OCI-LY7 (cell line): Measurements from ENCODE around the gene KRTAP9-4. TPM values are rescaled to one million over a fixed set of nuclear protein-coding genes. Genes with fewer than 3 reads are reported as not detected.

Experiments used
- BruUV-seq: library from RNA; stranded (reverse); fragments of 400-500 nt; replicated peaks from 2 replicates; lab custom pipeline; 2021; lab: Mats Ljungman, UMichigan
- CTCF ChIA-PET: fragments of 300-600 bp; sonication (Branson Sonifier 250); formaldehyde crosslinking; loops from one replicate; lab custom pipeline; 2022; ENCODE audit warnings: antibody characterized with exemption; ENCODE audit not compliant: unreplicated experiment; lab: Charles Lee
- POLR2A ChIA-PET: fragments of 300-600 bp; sonication (Branson Sonifier 250); formaldehyde crosslinking; loops from one replicate; lab custom pipeline; 2022; ENCODE audit warnings: antibody characterized with exemption; lab: Charles Lee
- DNase-seq: peaks from one replicate; pipeline ENCODE4 v3.0.0-alpha.2; 2015; ENCODE audit warnings: low spot score
- H2AFZ ChIP-seq: fragments of 200-600 bp; sonication (generic), shearing (Covaris generic); 2 replicates; pipeline ENCODE4 v1.6.1; 2014; ENCODE audit warnings: mild to moderate bottlenecking, antibody characterized with exemption, low read length, moderate library complexity
- H3K27ac ChIP-seq: fragments of 200-600 bp; sonication (generic); 2 replicates; pipeline ENCODE4 v1.5.1; 2014; ENCODE audit warnings: mixed run types, low read depth, mild to moderate bottlenecking, moderate library complexity, low read length, inconsistent platforms; ENCODE audit not compliant: poor library complexity, severe bottlenecking
- H3K36me3 ChIP-seq: fragments of 200-600 bp; sonication (generic); 2 replicates; pipeline ENCODE4 v1.6.1; 2014; ENCODE audit warnings: mild to moderate bottlenecking, antibody characterized with exemption, low read length, moderate library complexity, mixed read lengths; ENCODE audit not compliant: insufficient read depth
- H3K4me1 ChIP-seq: fragments of 200-600 bp; sonication (generic); 2 replicates; pipeline ENCODE4 v1.5.1; 2014; ENCODE audit warnings: mild to moderate bottlenecking, low read length; ENCODE audit not compliant: insufficient read depth, poor library complexity, severe bottlenecking
- H3K4me2 ChIP-seq: fragments of 200-600 bp; sonication (generic); 2 replicates; pipeline ENCODE4 v1.6.1; 2014; ENCODE audit warnings: mild to moderate bottlenecking, low read length
- H3K4me3 ChIP-seq: fragments of 200-600 bp; sonication (generic); 2 replicates; pipeline ENCODE4 v1.5.1; 2014; ENCODE audit warnings: mild to moderate bottlenecking, low read depth, low read length; ENCODE audit not compliant: poor library complexity, severe bottlenecking
- H3K79me2 ChIP-seq: fragments of 200-600 bp; sonication (generic); 2 replicates; pipeline ENCODE4 v1.6.1; 2016; ENCODE audit warnings: low read depth, mild to moderate bottlenecking, low read length, moderate library complexity, mixed read lengths; ENCODE audit not compliant: insufficient read depth
- H3K9me2 ChIP-seq: fragments of 200-600 bp; sonication (generic); 2 replicates; pipeline ENCODE4 v1.6.1; 2016; ENCODE audit warnings: mild to moderate bottlenecking, low read length, mixed read lengths; ENCODE audit not compliant: insufficient read depth
- H3K9me3 ChIP-seq: fragments of 200-600 bp; sonication (generic); 2 replicates; pipeline ENCODE4 v1.6.1; 2014; ENCODE audit warnings: mild to moderate bottlenecking, mixed run types, low read length, mixed read lengths
- H4K20me1 ChIP-seq: fragments of 200-600 bp; sonication (generic); 2 replicates; pipeline ENCODE4 v1.6.1; 2014; ENCODE audit warnings: mild to moderate bottlenecking, antibody characterized with exemption, low read length, moderate library complexity, mixed read lengths; ENCODE audit not compliant: insufficient read depth
- EZH2phosphoT487 ChIP-seq: fragments of 200-600 bp; sonication (generic); IDR thresholded peaks from 2 replicates; pipeline ENCODE4 v1.6.1; 2018; ENCODE audit warnings: low read depth, borderline replicate concordance, mild to moderate bottlenecking, mixed run types, antibody characterized with exemption, low read length, moderate library complexity, mixed read lengths
- intact Hi-C: fragments of 100-400 bp; cut with micrococcal nuclease; formaldehyde crosslinking; loops from one replicate; pipeline ENCODE4 v1.10.0; 2022; ENCODE audit not compliant: unreplicated experiment
- small RNA-seq: library from RNA; depleted of rRNA; stranded (forward); fragments of <200 nt; gene quantifications from one replicate; pipeline ENCODE3, GENCODE V24; 2014
- total RNA-seq, 2 experiments: library from RNA; depleted of rRNA in 1 of 2; stranded (reverse); fragments of >200 nt in 1 of 2; shearing (Covaris generic) in 1 of 2; gene quantifications; 2 replicates each; pipeline ENCODE4 v1.2.3, GENCODE V29; 2014 to 2022
- TF ChIP-seq, protein P1 (sequence below): fragments of 200-600 bp; sonication (generic); conservative IDR thresholded peaks from 2 replicates; pipeline ENCODE4 v1.5.1; 2014; ENCODE audit warnings: mild to moderate bottlenecking, antibody characterized with exemption, low read length, moderate library complexity, mixed read lengths

The KRTAP9-4 gene
- total RNA-seq, 2 experiments from 2014 or later: not detected

DNA sequence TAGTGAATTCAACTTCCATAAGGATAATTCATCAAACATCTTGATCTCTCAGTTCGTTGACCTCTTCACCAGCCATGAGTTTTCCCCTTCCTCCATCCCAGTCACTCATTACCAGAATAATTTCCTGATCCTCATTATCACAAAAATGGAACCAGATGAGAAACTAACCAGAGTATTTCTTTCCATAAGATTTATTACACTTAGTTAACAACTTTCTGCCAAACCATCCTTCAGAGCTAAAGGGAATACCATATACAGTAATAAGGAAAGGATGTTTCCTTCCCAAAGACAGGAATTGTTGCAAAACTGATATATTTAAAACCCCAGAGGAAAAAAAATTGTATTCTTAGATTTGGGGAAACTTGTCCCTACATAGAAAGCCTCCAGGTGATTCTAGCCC is 44.5 kb downstream of the KRTAP9-4 start:
- H3K4me2 ChIP-seq: no peak overlapping the region
- no peaks in the 10 kb centered on the region for H3K79me2 ChIP-seq
- no peak overlapping the region for H3K4me3 ChIP-seq
- ChIA-PET CTCF (no interaction called here), POLR2A (no interaction called here)
- no peak overlapping the region for H2AFZ ChIP-seq
- H3K4me1 ChIP-seq: no peaks in the 10 kb centered on the region
- H3K27ac ChIP-seq: no peak overlapping the region
- DNase-seq: no peak
- intact Hi-C loops: no loop called here
- no peaks in the 10 kb centered on the region for H3K9me2 ChIP-seq
- H4K20me1 ChIP-seq: no peaks in the 10 kb centered on the region
- no peak for TF ChIP-seq EZH2phosphoT487
- TF ChIP-seq, protein P1, sequence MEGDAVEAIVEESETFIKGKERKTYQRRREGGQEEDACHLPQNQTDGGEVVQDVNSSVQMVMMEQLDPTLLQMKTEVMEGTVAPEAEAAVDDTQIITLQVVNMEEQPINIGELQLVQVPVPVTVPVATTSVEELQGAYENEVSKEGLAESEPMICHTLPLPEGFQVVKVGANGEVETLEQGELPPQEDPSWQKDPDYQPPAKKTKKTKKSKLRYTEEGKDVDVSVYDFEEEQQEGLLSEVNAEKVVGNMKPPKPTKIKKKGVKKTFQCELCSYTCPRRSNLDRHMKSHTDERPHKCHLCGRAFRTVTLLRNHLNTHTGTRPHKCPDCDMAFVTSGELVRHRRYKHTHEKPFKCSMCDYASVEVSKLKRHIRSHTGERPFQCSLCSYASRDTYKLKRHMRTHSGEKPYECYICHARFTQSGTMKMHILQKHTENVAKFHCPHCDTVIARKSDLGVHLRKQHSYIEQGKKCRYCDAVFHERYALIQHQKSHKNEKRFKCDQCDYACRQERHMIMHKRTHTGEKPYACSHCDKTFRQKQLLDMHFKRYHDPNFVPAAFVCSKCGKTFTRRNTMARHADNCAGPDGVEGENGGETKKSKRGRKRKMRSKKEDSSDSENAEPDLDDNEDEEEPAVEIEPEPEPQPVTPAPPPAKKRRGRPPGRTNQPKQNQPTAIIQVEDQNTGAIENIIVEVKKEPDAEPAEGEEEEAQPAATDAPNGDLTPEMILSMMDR: no peak
- H3K36me3 ChIP-seq: no peaks in the 10 kb centered on the region
- no TSS peak for BruUV-seq
- H3K9me3 ChIP-seq: no peaks in the 10 kb centered on the region

DNA sequence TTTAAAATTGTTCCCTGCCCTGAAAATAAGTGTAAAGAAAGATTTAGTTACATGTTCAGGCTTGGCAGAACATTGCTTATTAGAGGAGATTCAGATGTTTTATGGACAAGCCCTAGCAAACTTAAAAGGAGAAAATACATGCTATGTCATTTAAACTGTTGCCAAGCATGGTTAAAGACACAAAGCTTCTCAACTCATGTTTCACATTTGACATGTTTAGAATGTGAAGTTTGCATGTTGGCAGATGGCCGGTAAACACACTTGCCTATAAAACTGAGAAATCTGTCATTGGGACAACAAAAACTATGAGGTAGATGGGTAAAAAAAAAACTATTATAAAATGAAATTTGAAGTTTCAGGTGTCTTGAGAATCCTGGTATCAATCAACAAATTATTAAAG is 47.4 kb downstream of the KRTAP9-4 start:
- H4K20me1 ChIP-seq: no peaks in the 10 kb centered on the region
- DNase-seq: no peak
- ChIA-PET POLR2A (no interaction called here), CTCF (no interaction called here)
- no peaks in the 10 kb centered on the region for H3K4me1 ChIP-seq
- H3K9me2 ChIP-seq: no peaks in the 10 kb centered on the region
- no peaks in the 10 kb centered on the region for H3K9me3 ChIP-seq
- BruUV-seq: no TSS peak
- H3K4me3 ChIP-seq: no peak overlapping the region
- no peak overlapping the region for H2AFZ ChIP-seq
- no peaks in the 10 kb centered on the region for H3K36me3 ChIP-seq
- no peak overlapping the region for H3K4me2 ChIP-seq
- intact Hi-C loops: no loop called here
- H3K27ac ChIP-seq: no peak overlapping the region
- no peaks in the 10 kb centered on the region for H3K79me2 ChIP-seq
- TF ChIP-seq EZH2phosphoT487: no peak
- TF ChIP-seq, protein P1: no peak

GRCh38 chr17:41298458-41299135 is 49.1 kb downstream of the KRTAP9-4 start:
- Histone ChIP-seq H3K36me3 (no peaks in the 10 kb centered on the region), H2AFZ (no peak overlapping the region), H3K4me2 (no peak overlapping the region), H3K27ac (no peak overlapping the region), H3K9me2 (no peaks in the 10 kb centered on the region), H3K9me3 (no peaks in the 10 kb centered on the region), H4K20me1 (no peaks in the 10 kb centered on the region), H3K79me2 (no peaks in the 10 kb centered on the region), H3K4me3 (no peak overlapping the region), H3K4me1 (no peaks in the 10 kb centered on the region)
- BruUV-seq: no TSS peak
- TF ChIP-seq, protein P1: no peak
- no peak for TF ChIP-seq EZH2phosphoT487
- ChIA-PET POLR2A (no interaction called here), CTCF (no interaction called here)
- no peak for DNase-seq
- intact Hi-C loops: no loop called here

Small RNAs within 50 kb of the gene (small RNA-seq; reads per million reads assigned to genes)
- not detected for gene KRTAP9-10P

Other genes with a start within 250 kb of the KRTAP9-4 start
Only the 30 nearest of the 41 such genes appear.
- gene KRTAP2-3, start 189.6 kb upstream of the KRTAP9-4 start, total RNA-seq (2014; rRNA removed; shearing (Covaris generic)): not detected in 2 replicates
- gene KRTAP2-3, start 189.6 kb upstream of the KRTAP9-4 start, total RNA-seq (2022): not detected in 2 replicates
- not detected in 2 replicates for gene KRTAP2-4, start 183.8 kb upstream of the KRTAP9-4 start, total RNA-seq (2014; rRNA removed; shearing (Covaris generic))
- not detected in 2 replicates for gene KRTAP2-4, start 183.8 kb upstream of the KRTAP9-4 start, total RNA-seq (2022)
- gene KRTAP4-7, start 165.5 kb upstream of the KRTAP9-4 start, total RNA-seq (2014; rRNA removed; shearing (Covaris generic)): not detected in 2 replicates
- gene KRTAP4-7, start 165.5 kb upstream of the KRTAP9-4 start, total RNA-seq (2022): not detected in 2 replicates
- gene KRTAP4-8, start 151.5 kb upstream of the KRTAP9-4 start, total RNA-seq (2014; rRNA removed; shearing (Covaris generic)): not detected in 2 replicates
- not detected in 2 replicates for gene KRTAP4-8, start 151.5 kb upstream of the KRTAP9-4 start, total RNA-seq (2022)
- gene KRTAP4-16, start 147.5 kb upstream of the KRTAP9-4 start, total RNA-seq (2014; rRNA removed; shearing (Covaris generic)): not detected in 2 replicates
- not detected in 2 replicates for gene KRTAP4-16, start 147.5 kb upstream of the KRTAP9-4 start, total RNA-seq (2022)
- gene KRTAP4-9, start 144.3 kb upstream of the KRTAP9-4 start, total RNA-seq (2014; rRNA removed; shearing (Covaris generic)): not detected in 2 replicates
- gene KRTAP4-9, start 144.3 kb upstream of the KRTAP9-4 start, total RNA-seq (2022): not detected in 2 replicates
- gene KRTAP4-11, start 131.3 kb upstream of the KRTAP9-4 start, total RNA-seq (2014; rRNA removed; shearing (Covaris generic)): not detected in 2 replicates
- not detected in 2 replicates for gene KRTAP4-11, start 131.3 kb upstream of the KRTAP9-4 start, total RNA-seq (2022)
- gene KRTAP4-12, start 125.5 kb upstream of the KRTAP9-4 start, total RNA-seq (2014; rRNA removed; shearing (Covaris generic)): not detected in 2 replicates
- gene KRTAP4-12, start 125.5 kb upstream of the KRTAP9-4 start, total RNA-seq (2022): not detected in 2 replicates
- not detected in 2 replicates for gene KRTAP4-6, start 109.1 kb upstream of the KRTAP9-4 start, total RNA-seq (2014; rRNA removed; shearing (Covaris generic))
- gene KRTAP4-6, start 109.1 kb upstream of the KRTAP9-4 start, total RNA-seq (2022): not detected in 2 replicates
- not detected in 2 replicates for gene KRTAP4-5, start 99.9 kb upstream of the KRTAP9-4 start, total RNA-seq (2014; rRNA removed; shearing (Covaris generic))
- gene KRTAP4-5, start 99.9 kb upstream of the KRTAP9-4 start, total RNA-seq (2022): not detected in 2 replicates
- gene KRTAP4-4, start 88.9 kb upstream of the KRTAP9-4 start, total RNA-seq (2014; rRNA removed; shearing (Covaris generic)): not detected in 2 replicates
- gene KRTAP4-4, start 88.9 kb upstream of the KRTAP9-4 start, total RNA-seq (2022): not detected in 2 replicates
- gene KRTAP4-3, start 81.5 kb upstream of the KRTAP9-4 start, total RNA-seq (2014; rRNA removed; shearing (Covaris generic)): not detected in 2 replicates
- gene KRTAP4-3, start 81.5 kb upstream of the KRTAP9-4 start, total RNA-seq (2022): not detected in 2 replicates
- not detected in 2 replicates for gene KRTAP4-2, start 71.5 kb upstream of the KRTAP9-4 start, total RNA-seq (2014; rRNA removed; shearing (Covaris generic))
- not detected in 2 replicates for gene KRTAP4-2, start 71.5 kb upstream of the KRTAP9-4 start, total RNA-seq (2022)
- gene KRTAP4-1, start 64.8 kb upstream of the KRTAP9-4 start, total RNA-seq (2014; rRNA removed; shearing (Covaris generic)): not detected in 2 replicates
- gene KRTAP4-1, start 64.8 kb upstream of the KRTAP9-4 start, total RNA-seq (2022): not detected in 2 replicates
- gene KRTAP9-1, start 59.8 kb upstream of the KRTAP9-4 start, total RNA-seq (2014; rRNA removed; shearing (Covaris generic)): not detected in 2 replicates
- not detected in 2 replicates for gene KRTAP9-1, start 59.8 kb upstream of the KRTAP9-4 start, total RNA-seq (2022)
- not detected in 2 replicates for gene KRTAP9-2, start 23.0 kb upstream of the KRTAP9-4 start, total RNA-seq (2014; rRNA removed; shearing (Covaris generic))
- not detected in 2 replicates for gene KRTAP9-2, start 23.0 kb upstream of the KRTAP9-4 start, total RNA-seq (2022)
- not detected in 2 replicates for gene KRTAP9-3, start 17.2 kb upstream of the KRTAP9-4 start, total RNA-seq (2014; rRNA removed; shearing (Covaris generic))
- gene KRTAP9-3, start 17.2 kb upstream of the KRTAP9-4 start, total RNA-seq (2022): not detected in 2 replicates
- not detected in 2 replicates for gene KRTAP9-8, start 11.7 kb upstream of the KRTAP9-4 start, total RNA-seq (2014; rRNA removed; shearing (Covaris generic))
- gene KRTAP9-8, start 11.7 kb upstream of the KRTAP9-4 start, total RNA-seq (2022): not detected in 2 replicates
- not detected in 2 replicates for gene KRTAP9-9, start 5.7 kb downstream of the KRTAP9-4 start, total RNA-seq (2014; rRNA removed; shearing (Covaris generic))
- gene KRTAP9-9, start 5.7 kb downstream of the KRTAP9-4 start, total RNA-seq (2022): not detected in 2 replicates
- gene KRTAP9-6, start 15.7 kb downstream of the KRTAP9-4 start, total RNA-seq (2014; rRNA removed; shearing (Covaris generic)): not detected in 2 replicates
- not detected in 2 replicates for gene KRTAP9-6, start 15.7 kb downstream of the KRTAP9-4 start, total RNA-seq (2022)
- not detected in 2 replicates for gene KRTAP9-7, start 26.0 kb downstream of the KRTAP9-4 start, total RNA-seq (2014; rRNA removed; shearing (Covaris generic))
- not detected in 2 replicates for gene KRTAP9-7, start 26.0 kb downstream of the KRTAP9-4 start, total RNA-seq (2022)
- not detected in 2 replicates for gene KRTAP29-1, start 53.2 kb downstream of the KRTAP9-4 start, total RNA-seq (2014; rRNA removed; shearing (Covaris generic))
- not detected in 2 replicates for gene KRTAP29-1, start 53.2 kb downstream of the KRTAP9-4 start, total RNA-seq (2022)
- gene KRTAP16-1, start 59.6 kb downstream of the KRTAP9-4 start, total RNA-seq (2014; rRNA removed; shearing (Covaris generic)): not detected in 2 replicates
- not detected in 2 replicates for gene KRTAP16-1, start 59.6 kb downstream of the KRTAP9-4 start, total RNA-seq (2022)
- gene KRTAP17-1, start 66.0 kb downstream of the KRTAP9-4 start, total RNA-seq (2014; rRNA removed; shearing (Covaris generic)): not detected in 2 replicates
- not detected in 2 replicates for gene KRTAP17-1, start 66.0 kb downstream of the KRTAP9-4 start, total RNA-seq (2022)
- not detected in 2 replicates for gene KRT33A, start 101.1 kb downstream of the KRTAP9-4 start, total RNA-seq (2014; rRNA removed; shearing (Covaris generic))
- gene KRT33A, start 101.1 kb downstream of the KRTAP9-4 start, total RNA-seq (2022): not detected in 2 replicates
- not detected in 2 replicates for gene KRT33B, start 120.1 kb downstream of the KRTAP9-4 start, total RNA-seq (2014; rRNA removed; shearing (Covaris generic))
- gene KRT33B, start 120.1 kb downstream of the KRTAP9-4 start, total RNA-seq (2022): not detected in 2 replicates
- gene KRT34, start 132.6 kb downstream of the KRTAP9-4 start, total RNA-seq (2014; rRNA removed; shearing (Covaris generic)): not detected in 2 replicates
- gene KRT34, start 132.6 kb downstream of the KRTAP9-4 start, total RNA-seq (2022): not detected in 2 replicates
- not detected in 2 replicates for gene KRT31, start 147.9 kb downstream of the KRTAP9-4 start, total RNA-seq (2014; rRNA removed; shearing (Covaris generic))
- gene KRT31, start 147.9 kb downstream of the KRTAP9-4 start, total RNA-seq (2022): not detected in 2 replicates
- gene KRT37, start 174.9 kb downstream of the KRTAP9-4 start, total RNA-seq (2014; rRNA removed; shearing (Covaris generic)): not detected in 2 replicates
- gene KRT37, start 174.9 kb downstream of the KRTAP9-4 start, total RNA-seq (2022): not detected in 2 replicates
- gene KRT38, start 191.3 kb downstream of the KRTAP9-4 start, total RNA-seq (2014; rRNA removed; shearing (Covaris generic)): not detected in 2 replicates
- not detected in 2 replicates for gene KRT38, start 191.3 kb downstream of the KRTAP9-4 start, total RNA-seq (2022)